ENCODE measurements around the gene MRPL10. TPM values are rescaled to one million over a fixed set of nuclear protein-coding genes. Genes with fewer than 3 reads are reported as not detected.
A peak's percentile ranks its signal among the peaks of the same experiment; 100 is the strongest.

Gene MRPL10
- total RNA-seq (2021): 50.1 and 63.8 TPM in 2 replicates
- percentile 75 among the genes with signal in this experiment for Bru-seq, nascent RNA
- percentile 80 among the genes with signal in this experiment for BruChase-seq, experiment 1, labeled RNA remaining after a 2-hour chase
- percentile 91 among the genes with signal in this experiment for BruChase-seq, experiment 2, labeled RNA remaining after a 6-hour chase
- long read RNA-seq, transcript MRPL10-202 (5 exons, 1,725 nt): major isoform, 91 of 96 reads
- long read RNA-seq, partial matches to known transcripts: 2 of 96 reads
- long read RNA-seq, other reads (novel, unspliced or antisense): 1 of 96 reads

GRCh38 chr17:47831003-47831933 is at the start of gene MRPL10, which contains the start of gene LRRC46:
Gene MRPL10 (minus strand): TSS chr17:47831541. CDS start chr17:47831511, 30 bp downstream.
Gene LRRC46 (plus strand): TSS chr17:47831670. CDS start chr17:47831990, 320 bp downstream.
- POLR2A ChIA-PET (ENCODE audit: unreplicated experiment): interaction anchor here (0.6 to 0.9 kb wide), 8 partner anchors 10 to 227 kb away, joined by 3 to 8 read pairs (median 3); partner anchors contain the start of gene OSBPL7

GRCh38 chr17:47879776-47880454 is 48.6 kb upstream of the MRPL10 start:
- Histone ChIP-seq H3K27ac (no peak overlapping the region), H2AFZ (no peak overlapping the region), H3K9me3 (ENCODE audit: insufficient read depth, low read depth) (no peaks in the 10 kb centered on the region), H3F3A (ENCODE audit: insufficient read depth, low read depth) (peaks cover 56% of the 10 kb centered on the region), H3K4me2 (no peak overlapping the region), H3K4me1 (replicated peaks; ENCODE audit: insufficient read depth) (peaks cover 88% of the 10 kb centered on the region), H3K27me3 (ENCODE audit: insufficient read depth, low read depth) (no peaks in the 10 kb centered on the region), H3K9me2 (ENCODE audit: insufficient read depth) (no peaks in the 10 kb centered on the region), H4K20me1 (ENCODE audit: insufficient read depth) (no peaks in the 10 kb centered on the region), H3K36me3 (ENCODE audit: low read depth) (no peaks in the 10 kb centered on the region), H3K79me2 (ENCODE audit: low read depth) (no peaks in the 10 kb centered on the region), H3K4me3 (no peak overlapping the region)
- CTCF ChIA-PET: no interaction called here
- POLR2A ChIA-PET (ENCODE audit: unreplicated experiment): interaction anchor here (0.5 kb wide), 1 partner anchor 16 kb away, joined by 3 read pairs; the partner anchor contains the start of gene SP2
- no peak for DNase-seq
- TF ChIP-seq CTCF (conservative IDR thresholded peaks at IDR 0.05): no peak
- TF ChIP-seq EZH2 (IDR thresholded peaks at IDR 0.05; ENCODE audit: low read depth): no peak
- BruUV-seq (replicated peaks): no TSS peak
- intact Hi-C loops (cut with micrococcal nuclease; ENCODE audit: unreplicated experiment): no loop called here

More at GRCh38 chr17:47831003-47831933, at the start of gene MRPL10, which contains the start of gene LRRC46:
- H3K4me3 ChIP-seq: peak within 1 kb of the TSS; percentile 76
- no peaks in the 10 kb centered on the region for H3K9me2 ChIP-seq (ENCODE audit: insufficient read depth)
- BruUV-seq (replicated peaks): TSS peak; percentile 64
- no peaks in the 10 kb centered on the region for H3K9me3 ChIP-seq (ENCODE audit: insufficient read depth, low read depth)
- no peaks in the 10 kb centered on the region for H3K27me3 ChIP-seq (ENCODE audit: insufficient read depth, low read depth)
- TF ChIP-seq CTCF (conservative IDR thresholded peaks at IDR 0.05) (peak; percentile 61; the same call in 1 of the 2 replicates), EZH2 (IDR thresholded peaks at IDR 0.05; ENCODE audit: low read depth) (no peak)
- H3K36me3 ChIP-seq (ENCODE audit: low read depth): peaks cover 21% of the 10 kb centered on the region
- H3K79me2 ChIP-seq (ENCODE audit: low read depth): peaks cover 31% of the 10 kb centered on the region
- peak within 1 kb of the TSS; percentile 76 for H2AFZ ChIP-seq
- DNase-seq: peak; percentile 80 to 90
- peaks cover 41% of the 10 kb centered on the region for H3F3A ChIP-seq (ENCODE audit: insufficient read depth, low read depth)
- H3K4me2 ChIP-seq: peak within 1 kb of the TSS; percentile 99
- CTCF ChIA-PET: interaction anchor here (0.5 to 1.0 kb wide), 5 partner anchors 10 to 81 kb away, joined by 5 to 6 read pairs (median 5); partner anchors contain the start of genes OSBPL7 and SCRN2
- peak within 1 kb of the TSS; percentile 63 for H3K27ac ChIP-seq
- intact Hi-C loops (cut with micrococcal nuclease; ENCODE audit: unreplicated experiment): loop anchor here (1.0 kb wide), 1 partner anchor 55 kb away; no protein-coding TSS in a partner anchor
- H3K4me1 ChIP-seq (replicated peaks; ENCODE audit: insufficient read depth): peaks cover 20% of the 10 kb centered on the region
- H4K20me1 ChIP-seq (ENCODE audit: insufficient read depth): peaks cover 14% of the 10 kb centered on the region

Measured in PC-9 (cell line).